OCI-LY3 (cell line): ENCODE measurements around the gene CMTM2.

Experiments
- CTCF ChIP-seq: fragments of 200-600, 300-600 bp; sonication (generic); IDR thresholded peaks from 2 replicates; pipeline ENCODE4 v1.5.1; 2014; ENCODE audit warnings: antibody characterized with exemption, low read length, low read depth
- EZH2phosphoT487 ChIP-seq: fragments of 200-600 bp; shearing (Covaris generic); IDR thresholded peaks from 2 replicates; pipeline ENCODE4 v1.6.1; 2018; ENCODE audit warnings: antibody characterized with exemption, mixed run types, low read depth

GRCh38 chr16:66574081-66574480 lies 5.2 kb upstream of the CMTM2 start:
- TF ChIP-seq CTCF (no peak), EZH2phosphoT487 (no peak)
